ENCODE results near the gene TMTC1. TPM values are rescaled to one million over a fixed set of nuclear protein-coding genes. Genes with fewer than 3 reads are reported as not detected.

The TMTC1 gene
- total and polyA plus RNA-seq, 2 of the 8 experiments (the other 6 are each of a cell fraction or from before 2014, with no cell fraction given): 15.4 to 20.8 TPM

DNA sequence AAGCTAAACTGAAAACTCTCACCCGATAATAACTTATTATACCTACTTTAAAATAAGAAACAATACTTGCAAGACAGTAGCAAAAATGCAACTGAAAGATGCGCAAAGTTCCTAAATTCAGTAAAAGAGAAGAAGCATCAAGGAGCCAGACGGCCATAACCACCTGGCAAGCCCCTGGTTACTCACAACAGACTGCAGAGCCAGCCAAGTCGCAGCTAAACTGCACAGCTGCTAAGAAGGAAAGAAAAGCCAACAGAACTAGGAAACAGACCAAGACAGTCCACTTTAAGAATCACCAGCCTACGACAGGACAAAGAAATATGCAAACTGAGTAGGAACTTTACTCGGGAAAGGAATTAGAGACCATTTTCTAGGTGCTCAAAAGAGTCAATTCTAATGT lies 127.9 kb downstream of the TMTC1 start:
- no peak overlapping the region for H3K4me3 ChIP-seq (ENCODE audit: extremely low read depth in 1 of 4, insufficient read depth in 2 of 4, low read depth in 3 of 4, low read length in 4 of 4)
- H3K9ac ChIP-seq (replicated peaks in 1 of 4; ENCODE audit: extremely low read depth in 1 of 4, low read depth in 3 of 4, low read length in 3 of 4): no peak overlapping the region
- ChIA-PET POLR2A (ENCODE audit: partially characterized antibody) (no interaction called here), CTCF (ENCODE audit: partially characterized antibody) (no interaction called here)
- no peaks in the 10 kb centered on the region for H3K79me1 ChIP-seq (ENCODE audit: low read depth, low read length)
- H4K5ac ChIP-seq (ENCODE audit: insufficient read length, low read depth, low read length): no peak overlapping the region
- no peak overlapping the region for H4K91ac ChIP-seq (replicated peaks; ENCODE audit: insufficient read length, low read length)
- 85% methylated on average over 6 of the region's 6 CpGs; no CpG with 5 or more reads in 1 of the 2 experiments for WGBS, 2 experiments (ENCODE audit: extremely low coverage in 1 of 2, insufficient coverage in 1 of 2, insufficient read length in 1 of 2, insufficient replicate concordance in 2 of 2, low coverage in 1 of 2, low lambda C conversion rate in 2 of 2, missing lambda C conversion rate in 1 of 2)
- H2BK120ac ChIP-seq (replicated peaks; ENCODE audit: low read depth, low read length): no peak overlapping the region
- no peaks in the 10 kb centered on the region for H3K23me2 ChIP-seq (ENCODE audit: low read depth, low read length)
- H3K36me3 ChIP-seq (ENCODE audit: control insufficient read depth in 2 of 4, insufficient read depth in 4 of 4, low read length in 3 of 4): peaks cover 0 to 2% (median 0%) of the 10 kb centered on the region in 4 experiments; a peak in 1 of 8 replicates
- H3K23ac ChIP-seq (ENCODE audit: insufficient read length): no peak overlapping the region
- no peak for FAIRE-seq
- no peak overlapping the region for H3K4me2 ChIP-seq (ENCODE audit: insufficient read depth in 1 of 2, low read depth in 2 of 2, low read length in 2 of 2)
- no peaks in the 10 kb centered on the region for H4K20me1 ChIP-seq (replicated peaks in 1 of 2; ENCODE audit: control insufficient read depth in 1 of 2, insufficient read depth in 2 of 2, low read length in 2 of 2)
- no peak overlapping the region for H3K14ac ChIP-seq (ENCODE audit: insufficient read length)
- no peaks in the 10 kb centered on the region for H3K27me3 ChIP-seq (replicated peaks in 1 of 4; ENCODE audit: control insufficient read depth in 3 of 4, extremely low read depth in 1 of 4, insufficient read depth in 3 of 4, low read length in 3 of 4)
- no peak overlapping the region for H3K18ac ChIP-seq (ENCODE audit: extremely low read depth, low read length)
- no peak overlapping the region for H3K4ac ChIP-seq (replicated peaks; ENCODE audit: insufficient read length, low read depth, low read length)
- no peaks in the 10 kb centered on the region for H3K4me1 ChIP-seq (replicated peaks in 1 of 4; ENCODE audit: control insufficient read depth in 3 of 4, insufficient read depth in 4 of 4, low read length in 3 of 4)
- no peaks in the 10 kb centered on the region for H3K9me3 ChIP-seq (ENCODE audit: insufficient read depth in 2 of 2, low read depth in 1 of 2, low read length in 1 of 2)
- DNase-seq (ENCODE audit: low read depth in 1 of 2, low spot score in 2 of 2): no peak
- H3K56ac ChIP-seq (replicated peaks; ENCODE audit: insufficient read length, low read depth, low read length): no peak overlapping the region
- H2AK5ac ChIP-seq (ENCODE audit: low read depth, low read length): no peak overlapping the region
- H4K8ac ChIP-seq (ENCODE audit: extremely low read depth, insufficient read depth, low read length): no peak overlapping the region
- no peak overlapping the region for H2BK12ac ChIP-seq (ENCODE audit: low read depth, low read length)
- no peak overlapping the region for H2AFZ ChIP-seq (ENCODE audit: low read length)
- H2BK5ac ChIP-seq (ENCODE audit: low read depth, low read length): no peak overlapping the region
- no peak overlapping the region for H3K27ac ChIP-seq (ENCODE audit: low read depth, low read length)
- no peak overlapping the region for H2BK20ac ChIP-seq (ENCODE audit: low read length)
- no peak overlapping the region for H2BK15ac ChIP-seq (ENCODE audit: low read length)
- no peaks in the 10 kb centered on the region for H3K79me2 ChIP-seq (ENCODE audit: control insufficient read depth in 1 of 2, insufficient read depth in 2 of 2, low read length in 2 of 2)
- TF ChIP-seq RXRA (IDR thresholded peaks at IDR 0.05; ENCODE audit: insufficient read depth, low read depth, low read length) (no peak), JUND (IDR thresholded peaks at IDR 0.05; ENCODE audit: low read length) (no peak), HDAC2 (IDR thresholded peaks at IDR 0.05; ENCODE audit: borderline replicate concordance in 1 of 2, low read depth in 2 of 2, low read length in 2 of 2) (no peak), NRF1 (IDR thresholded peaks at IDR 0.05; ENCODE audit: low read depth, low read length) (no peak), CBX8 (IDR thresholded peaks at IDR 0.05; ENCODE audit: borderline replicate concordance, low read depth, low read length) (no peak), MAFK (IDR thresholded peaks at IDR 0.05; ENCODE audit: low read depth, low read length) (no peak), CEBPB (IDR thresholded peaks at IDR 0.05; ENCODE audit: low read depth, low read length) (no peak), BACH1 (IDR thresholded peaks at IDR 0.05; ENCODE audit: low read length) (no peak), POLR2AphosphoS5 (IDR thresholded peaks at IDR 0.05; ENCODE audit: low read depth, low read length) (no peak), BRCA1 (IDR thresholded peaks at IDR 0.05; ENCODE audit: low read depth, low read length) (no peak)
- TF ChIP-seq, protein P1, sequence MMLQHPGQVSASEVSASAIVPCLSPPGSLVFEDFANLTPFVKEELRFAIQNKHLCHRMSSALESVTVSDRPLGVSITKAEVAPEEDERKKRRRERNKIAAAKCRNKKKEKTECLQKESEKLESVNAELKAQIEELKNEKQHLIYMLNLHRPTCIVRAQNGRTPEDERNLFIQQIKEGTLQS (IDR thresholded peaks at IDR 0.05; ENCODE audit: insufficient read depth, low read depth, low read length): no peak
- TF ChIP-seq, protein P2, sequence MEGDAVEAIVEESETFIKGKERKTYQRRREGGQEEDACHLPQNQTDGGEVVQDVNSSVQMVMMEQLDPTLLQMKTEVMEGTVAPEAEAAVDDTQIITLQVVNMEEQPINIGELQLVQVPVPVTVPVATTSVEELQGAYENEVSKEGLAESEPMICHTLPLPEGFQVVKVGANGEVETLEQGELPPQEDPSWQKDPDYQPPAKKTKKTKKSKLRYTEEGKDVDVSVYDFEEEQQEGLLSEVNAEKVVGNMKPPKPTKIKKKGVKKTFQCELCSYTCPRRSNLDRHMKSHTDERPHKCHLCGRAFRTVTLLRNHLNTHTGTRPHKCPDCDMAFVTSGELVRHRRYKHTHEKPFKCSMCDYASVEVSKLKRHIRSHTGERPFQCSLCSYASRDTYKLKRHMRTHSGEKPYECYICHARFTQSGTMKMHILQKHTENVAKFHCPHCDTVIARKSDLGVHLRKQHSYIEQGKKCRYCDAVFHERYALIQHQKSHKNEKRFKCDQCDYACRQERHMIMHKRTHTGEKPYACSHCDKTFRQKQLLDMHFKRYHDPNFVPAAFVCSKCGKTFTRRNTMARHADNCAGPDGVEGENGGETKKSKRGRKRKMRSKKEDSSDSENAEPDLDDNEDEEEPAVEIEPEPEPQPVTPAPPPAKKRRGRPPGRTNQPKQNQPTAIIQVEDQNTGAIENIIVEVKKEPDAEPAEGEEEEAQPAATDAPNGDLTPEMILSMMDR (IDR thresholded peaks at IDR 0.05; ENCODE audit: control extremely low read depth in 1 of 3, insufficient read depth in 1 of 3, low read depth in 1 of 3, low read length in 3 of 3): no peak
